HAP-1 (cell line): ENCODE results near the gene PGM5.

ENCODE experiments used
- DNase-seq, 2 experiments: peaks; one replicate each; pipeline ENCODE4 v3.0.0-alpha.2; 2016 to 2020; ENCODE audit warnings: low spot score in 2 of 2
- H3K27me3 ChIP-seq: fragments of 250-450 bp; sonication (Bioruptor Pico); 2 replicates; pipeline ENCODE4 v1.5.1; 2020; ENCODE audit warnings: low read depth, mild to moderate bottlenecking, moderate library complexity
- H3K36me3 ChIP-seq: fragments of 250-450 bp; sonication (Bioruptor Pico); replicated peaks from 2 replicates; pipeline ENCODE4 v1.5.1; 2020; ENCODE audit warnings: mild to moderate bottlenecking
- H3K4me1 ChIP-seq: fragments of 250-450 bp; sonication (Bioruptor Pico); 2 replicates; pipeline ENCODE4 v1.5.1; 2020; ENCODE audit warnings: mild to moderate bottlenecking
- H3K4me3 ChIP-seq: fragments of 250-450 bp; sonication (Bioruptor Pico); 2 replicates; pipeline ENCODE4 v1.5.1; 2020; ENCODE audit warnings: mild to moderate bottlenecking, moderate library complexity
- H3K9me3 ChIP-seq: fragments of 250-450 bp; sonication (Bioruptor Pico); 2 replicates; pipeline ENCODE4 v1.5.1; 2020; ENCODE audit warnings: mild to moderate bottlenecking, moderate library complexity
- in situ Hi-C: fragments of 300-500 bp; cut with MboI; formaldehyde crosslinking; loops from 3 replicates; pipeline ENCODE4 v1.14.3; 2020; ENCODE audit warnings: low sequenced_read_pairs, inconsistent platforms, mixed read lengths

Gene PGM5

DNA sequence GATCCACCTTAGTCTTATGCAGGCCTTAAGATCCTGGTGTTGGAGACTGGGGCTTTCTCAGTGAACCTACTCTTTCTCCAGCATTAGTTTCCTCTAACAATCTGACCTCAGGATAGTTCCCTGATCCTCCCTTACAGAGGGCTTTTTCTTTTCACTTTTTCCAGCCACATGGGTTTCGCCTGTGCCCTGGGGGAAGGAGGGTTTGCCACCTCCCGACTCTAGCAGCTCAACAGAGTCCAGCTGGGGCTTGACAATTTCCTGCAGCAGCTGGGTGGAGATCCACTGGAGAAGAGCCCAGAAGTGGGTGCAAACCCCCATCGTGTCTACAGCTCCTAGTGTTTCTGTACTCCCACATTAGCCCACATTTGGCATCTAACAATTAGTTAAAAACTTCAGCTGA, 191.8 kb downstream of the PGM5 start:
- Histone ChIP-seq H3K27me3 (no peaks in the 10 kb centered on the region), H3K9me3 (no peaks in the 10 kb centered on the region), H3K4me3 (no peak overlapping the region), H3K36me3 (no peaks in the 10 kb centered on the region), H3K4me1 (no peaks in the 10 kb centered on the region)
- in situ Hi-C loops = loop anchor here (10.0 to 25.0 kb wide), 2 partner anchors 63 to 111 kb away; no protein-coding TSS in a partner anchor
- DNase-seq = no peak

DNA sequence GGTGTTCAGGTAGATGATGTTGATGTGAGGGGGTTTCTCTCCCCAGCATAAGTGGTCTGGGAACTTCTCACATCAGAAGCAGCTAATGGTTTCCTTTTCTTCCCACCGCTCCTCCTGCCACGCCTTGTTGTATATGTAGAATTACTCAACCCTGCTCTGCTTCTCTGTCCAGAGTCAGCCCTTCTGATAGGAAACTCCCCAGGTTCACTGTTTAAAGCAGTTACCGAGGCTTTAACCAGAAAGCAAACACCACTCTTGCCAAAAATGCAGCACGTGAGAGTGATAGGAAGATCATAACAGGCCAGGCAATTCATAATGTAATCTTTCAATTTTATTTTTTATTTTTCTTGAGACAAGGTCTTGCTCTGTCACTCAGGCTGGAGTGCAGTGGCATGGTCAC, 194.8 kb downstream of the PGM5 start:
- Histone ChIP-seq H3K4me3 (no peak overlapping the region), H3K4me1 (no peaks in the 10 kb centered on the region), H3K9me3 (no peaks in the 10 kb centered on the region), H3K27me3 (no peaks in the 10 kb centered on the region), H3K36me3 (no peaks in the 10 kb centered on the region)
- in situ Hi-C loops = no loop called here
- no peak for DNase-seq

DNA sequence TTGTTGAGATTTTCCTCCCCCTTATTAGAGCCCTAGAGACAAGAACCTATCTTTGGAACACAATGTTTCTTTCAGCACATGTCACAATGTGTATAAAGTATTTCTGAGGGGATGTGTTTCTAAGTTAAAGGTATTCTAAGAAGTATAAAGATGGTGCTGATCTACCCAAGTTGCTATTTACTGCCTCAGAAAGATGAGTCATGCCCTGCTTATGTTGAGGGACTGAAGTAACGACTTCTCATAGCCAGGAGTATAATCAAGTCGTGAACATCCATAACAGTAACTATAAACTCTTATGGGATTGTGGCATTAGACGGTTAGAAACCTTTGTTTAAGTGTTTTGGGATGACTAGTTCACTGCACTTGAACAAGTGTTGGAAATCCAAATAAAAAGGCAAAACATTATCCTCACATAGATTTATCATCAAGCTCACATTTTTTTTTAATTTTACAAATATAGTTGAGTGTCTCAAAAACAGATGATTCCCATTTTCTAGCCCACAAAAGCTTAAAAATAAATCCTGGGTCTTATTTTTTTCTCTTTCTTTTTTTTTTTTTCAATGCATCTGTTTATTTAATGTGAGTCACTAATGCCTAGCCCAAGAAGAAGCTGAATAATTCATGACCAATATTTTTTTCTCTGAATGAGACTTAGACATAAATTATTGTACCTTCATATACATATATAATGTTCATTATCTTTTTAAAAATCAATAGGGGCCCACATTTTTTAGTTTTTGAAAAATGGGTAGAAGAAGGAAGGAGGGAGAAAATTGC, 196.5 kb downstream of the PGM5 start:
- in situ Hi-C loops = no loop called here
- H3K4me3 ChIP-seq = no peak overlapping the region
- no peak for DNase-seq
- no peaks in the 10 kb centered on the region for H3K27me3 ChIP-seq
- H3K4me1 ChIP-seq = no peaks in the 10 kb centered on the region
- no peaks in the 10 kb centered on the region for H3K36me3 ChIP-seq
- no peaks in the 10 kb centered on the region for H3K9me3 ChIP-seq

DNA sequence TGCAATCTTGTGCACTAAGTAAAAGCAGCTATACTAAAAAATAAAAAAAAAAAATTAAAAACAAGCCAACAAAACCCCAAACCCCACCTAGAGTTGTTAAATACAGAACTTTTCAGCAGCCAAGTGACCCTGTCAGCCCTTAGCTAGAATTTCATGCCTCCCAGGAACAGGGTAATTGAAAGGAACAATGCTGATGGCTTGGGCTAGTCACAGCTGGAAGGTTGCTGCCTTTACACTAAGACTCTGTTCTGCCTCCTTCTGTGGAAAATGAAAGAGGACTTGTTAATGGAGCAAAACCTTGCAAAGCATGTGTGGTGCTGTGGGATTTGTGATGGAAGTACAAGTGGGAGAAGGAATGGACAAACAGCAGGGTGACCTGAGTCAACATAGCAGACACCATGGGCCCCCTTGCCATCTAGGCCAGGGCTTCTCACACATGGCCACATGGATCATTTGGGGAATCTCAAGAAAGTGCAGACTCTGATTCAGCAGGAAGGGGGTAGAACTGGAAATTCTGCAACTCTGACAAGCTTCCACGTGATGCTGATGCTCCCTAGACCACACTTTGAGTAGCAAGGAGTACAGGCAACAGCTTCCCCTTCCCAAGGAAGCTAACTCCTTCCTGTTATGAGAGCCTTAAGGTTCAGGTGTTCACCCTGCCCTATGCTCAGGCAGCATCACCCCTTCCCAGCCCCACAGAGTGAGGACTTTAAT, 199.2 kb downstream of the PGM5 start:
- Histone ChIP-seq H3K9me3 (no peaks in the 10 kb centered on the region), H3K36me3 (no peaks in the 10 kb centered on the region), H3K4me3 (no peak overlapping the region), H3K27me3 (no peaks in the 10 kb centered on the region), H3K4me1 (no peaks in the 10 kb centered on the region)
- in situ Hi-C loops = no loop called here
- DNase-seq = no peak

DNA sequence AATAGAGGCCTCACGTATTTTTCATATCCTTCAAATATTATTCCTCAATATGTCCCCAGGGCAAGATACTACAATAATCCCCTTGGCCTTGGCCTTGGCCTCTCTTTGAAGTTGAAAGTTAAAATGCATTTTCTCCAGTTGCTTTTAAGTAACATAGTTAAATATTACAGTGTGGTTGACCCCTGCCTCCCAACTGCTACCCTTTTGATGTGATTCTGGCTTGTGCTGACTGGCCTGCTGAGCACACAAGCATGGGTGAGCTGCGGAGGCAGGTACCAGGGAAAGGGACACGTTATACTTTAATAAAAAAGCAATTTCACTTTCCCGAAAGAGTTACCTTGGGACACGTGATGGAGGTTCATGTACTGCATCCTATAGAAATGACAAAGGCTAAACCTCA, 202.1 kb downstream of the PGM5 start:
- no peaks in the 10 kb centered on the region for H3K36me3 ChIP-seq
- no peak overlapping the region for H3K4me3 ChIP-seq
- no peaks in the 10 kb centered on the region for H3K9me3 ChIP-seq
- peaks cover 8% of the 10 kb centered on the region for H3K27me3 ChIP-seq
- no peaks in the 10 kb centered on the region for H3K4me1 ChIP-seq
- no peak for DNase-seq
- in situ Hi-C loops = no loop called here

DNA sequence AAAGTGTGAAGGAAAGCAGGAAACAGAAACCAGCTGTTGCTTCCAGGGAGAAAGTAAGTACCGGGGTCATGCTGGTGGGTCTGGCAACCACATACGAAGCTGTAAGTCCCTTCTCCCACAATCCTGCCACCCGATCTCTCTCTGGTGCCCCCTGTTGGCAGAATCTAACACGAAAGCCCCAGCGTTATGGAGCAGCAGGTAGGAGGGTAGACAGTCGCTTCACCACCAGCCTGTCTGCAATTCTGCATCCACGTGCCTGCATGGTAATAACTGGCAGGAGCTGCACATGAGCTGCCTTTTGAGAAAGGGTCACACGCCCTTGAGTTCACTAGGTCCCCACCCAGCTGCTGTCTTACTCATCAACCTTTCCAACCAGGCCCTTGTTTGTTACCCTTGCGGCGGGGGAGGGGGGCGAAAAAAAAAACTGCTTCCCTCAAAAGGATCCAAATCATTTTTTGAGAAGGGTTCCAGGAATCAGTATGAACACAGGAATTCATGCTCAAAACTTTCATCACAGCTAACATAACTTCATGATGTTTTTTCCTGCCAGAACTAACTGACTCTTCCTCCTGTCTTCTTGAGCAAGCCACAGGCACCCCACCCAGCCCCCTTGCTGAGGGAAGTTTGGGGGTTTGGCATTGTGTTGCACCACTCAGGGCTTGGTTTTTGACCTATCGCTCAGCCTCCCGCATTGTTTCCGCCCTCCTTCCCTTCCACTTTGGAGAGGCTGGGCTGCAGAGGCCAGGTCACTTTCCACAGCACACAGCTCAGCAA, 203.8 kb downstream of the PGM5 start:
- peak; percentile 36 to 74 for DNase-seq
- Histone ChIP-seq H3K27me3 (peaks cover 8% of the 10 kb centered on the region), H3K4me1 (no peaks in the 10 kb centered on the region), H3K4me3 (no peak overlapping the region), H3K36me3 (no peaks in the 10 kb centered on the region), H3K9me3 (no peaks in the 10 kb centered on the region)
- in situ Hi-C loops = no loop called here

DNA sequence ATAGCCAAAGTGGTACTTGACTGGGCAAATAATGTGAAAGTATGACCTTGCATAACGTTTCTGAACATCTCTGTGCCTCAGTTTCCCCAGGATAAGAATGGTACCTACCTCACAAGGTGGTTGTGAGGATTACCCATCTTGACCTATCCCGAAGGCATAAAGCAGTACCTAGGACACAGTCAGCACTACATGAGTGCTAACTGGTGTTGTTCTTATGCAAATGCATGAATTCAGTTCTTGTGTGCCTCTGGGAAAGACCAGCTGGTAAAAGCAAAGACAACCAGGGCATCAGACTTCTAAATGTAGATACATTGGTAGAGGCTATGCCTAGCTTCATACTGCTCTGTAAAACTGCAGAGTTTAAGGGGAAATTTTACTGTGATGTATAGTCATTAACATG, 206.1 kb downstream of the PGM5 start:
- no peak overlapping the region for H3K4me3 ChIP-seq
- in situ Hi-C loops = no loop called here
- no peak for DNase-seq

DNA sequence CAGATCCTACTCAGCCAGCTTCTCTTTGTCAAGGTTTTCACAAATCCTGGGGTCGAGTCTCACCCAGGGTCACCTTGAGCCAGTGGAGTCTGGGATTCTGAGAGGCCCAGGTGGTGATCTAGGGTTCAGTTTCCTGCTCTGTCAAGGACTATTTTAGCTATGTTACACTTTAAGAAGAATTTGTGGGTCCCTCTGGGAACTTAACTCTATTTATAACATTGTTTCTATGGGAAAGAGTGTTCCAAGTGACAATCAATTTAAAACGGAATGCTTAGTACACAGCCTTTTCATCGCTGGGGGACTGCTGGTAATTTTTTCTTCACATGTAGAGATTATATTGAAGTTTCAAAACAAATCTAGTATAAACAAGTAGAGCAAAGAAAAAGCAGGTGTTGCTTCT, 211.2 kb downstream of the PGM5 start:
- Histone ChIP-seq H3K36me3 (no peaks in the 10 kb centered on the region), H3K4me1 (no peaks in the 10 kb centered on the region), H3K4me3 (no peak overlapping the region), H3K9me3 (no peaks in the 10 kb centered on the region), H3K27me3 (peaks cover 6% of the 10 kb centered on the region)
- in situ Hi-C loops = no loop called here
- DNase-seq = no peak

More for the DNA sequence above, 206.1 kb downstream of the PGM5 start:
- H3K27me3 ChIP-seq = peaks cover 8% of the 10 kb centered on the region
- no peaks in the 10 kb centered on the region for H3K4me1 ChIP-seq
- no peaks in the 10 kb centered on the region for H3K36me3 ChIP-seq
- no peaks in the 10 kb centered on the region for H3K9me3 ChIP-seq

DNA sequence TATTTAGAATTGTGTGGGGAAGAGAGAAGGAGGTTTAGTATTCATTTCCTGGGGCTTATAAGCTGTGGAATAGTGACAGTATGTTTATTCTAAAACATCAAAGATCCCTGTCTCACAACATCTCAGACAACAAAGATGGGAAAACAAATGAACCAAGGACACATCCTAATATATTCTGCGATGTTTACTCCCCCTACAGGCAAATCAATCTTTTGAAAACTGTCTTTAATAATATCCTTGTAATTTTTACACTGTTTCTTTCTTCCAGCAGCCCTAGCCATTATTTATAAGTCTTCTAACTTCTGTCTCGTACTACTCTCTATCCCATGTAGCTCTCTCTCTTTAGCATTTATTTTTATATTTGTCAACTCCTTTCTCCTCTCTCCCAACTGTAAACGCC, 217.7 kb downstream of the PGM5 start:
- in situ Hi-C loops = no loop called here
- H3K27me3 ChIP-seq = peaks cover 4% of the 10 kb centered on the region; the same call in 1 of the 2 replicates
- H3K4me1 ChIP-seq = no peaks in the 10 kb centered on the region
- no peaks in the 10 kb centered on the region for H3K9me3 ChIP-seq
- no peak overlapping the region for H3K4me3 ChIP-seq
- no peak for DNase-seq
- no peaks in the 10 kb centered on the region for H3K36me3 ChIP-seq

DNA sequence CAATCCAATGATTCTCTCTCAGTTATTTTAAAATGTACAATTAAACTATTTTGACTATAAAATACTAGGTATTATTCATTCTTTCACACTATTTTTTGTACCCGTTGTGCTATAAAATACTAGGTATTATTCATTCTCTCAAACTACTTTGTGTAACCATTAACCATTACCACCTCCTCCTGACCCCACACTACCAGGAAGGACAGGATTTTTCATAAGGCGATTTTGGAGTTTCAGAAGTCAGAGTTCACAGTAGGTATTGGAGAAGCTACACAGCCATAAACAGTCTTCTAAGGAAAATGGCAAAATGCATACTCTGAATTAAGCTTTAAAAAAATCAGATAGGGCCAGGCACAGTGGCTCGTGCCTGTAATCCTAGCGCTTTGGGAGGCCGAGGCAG, 219.4 kb downstream of the PGM5 start:
- H3K27me3 ChIP-seq = peaks cover 4% of the 10 kb centered on the region; the same call in 1 of the 2 replicates
- no peak for DNase-seq
- H3K4me3 ChIP-seq = no peak overlapping the region
- no peaks in the 10 kb centered on the region for H3K9me3 ChIP-seq
- H3K4me1 ChIP-seq = no peaks in the 10 kb centered on the region
- H3K36me3 ChIP-seq = no peaks in the 10 kb centered on the region
- in situ Hi-C loops = loop anchor here (25.0 kb wide), 2 partner anchors 111 to 261 kb away; no protein-coding TSS in a partner anchor

DNA sequence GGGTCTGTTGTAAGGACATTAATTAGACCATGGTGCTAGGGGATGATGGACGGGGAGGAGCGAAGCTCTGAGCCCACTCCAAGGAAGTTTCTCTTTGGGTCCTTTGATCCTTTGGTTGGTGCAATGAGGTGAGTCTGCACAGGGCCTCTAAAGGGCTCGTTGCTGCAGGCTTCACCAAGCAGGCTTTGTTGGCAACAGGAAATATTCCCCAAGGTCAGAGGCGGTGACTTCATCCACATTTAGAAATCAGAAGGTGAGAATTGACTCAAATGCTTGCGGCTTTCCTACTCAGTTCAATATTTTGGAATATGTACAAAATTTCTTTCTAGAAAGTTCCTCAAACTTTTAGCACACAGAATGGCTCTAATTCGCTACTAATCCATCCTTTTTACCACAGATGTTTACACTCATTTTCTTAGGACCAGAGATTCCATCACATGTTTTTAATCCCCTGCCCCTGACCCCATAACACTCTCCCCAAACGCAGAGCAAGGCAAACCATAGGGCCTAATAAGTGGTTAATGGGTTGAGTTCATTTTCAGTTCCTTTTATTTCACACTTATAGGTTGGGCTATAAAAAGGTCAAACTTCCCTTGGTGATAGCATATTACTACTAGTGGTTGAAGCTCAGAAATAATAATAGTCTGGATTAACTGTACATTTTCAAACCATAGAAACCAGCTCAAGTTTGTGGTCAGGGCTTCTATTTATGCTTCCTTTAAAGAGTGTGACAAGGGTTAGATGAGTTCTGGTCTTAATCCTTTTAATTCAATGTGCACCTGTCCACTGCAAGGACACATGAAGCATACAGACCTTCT, 221.6 kb downstream of the PGM5 start:
- Histone ChIP-seq H3K4me1 (no peaks in the 10 kb centered on the region), H3K36me3 (no peaks in the 10 kb centered on the region), H3K4me3 (no peak overlapping the region), H3K9me3 (no peaks in the 10 kb centered on the region), H3K27me3 (peaks cover 4% of the 10 kb centered on the region; the same call in 1 of the 2 replicates)
- in situ Hi-C loops = loop anchor here (25.0 kb wide), 2 partner anchors 109 to 259 kb away; no protein-coding TSS in a partner anchor
- no peak for DNase-seq
